ENCODE results near the gene FKRP. TPM values are rescaled to one million over a fixed set of nuclear protein-coding genes. Genes with fewer than 3 reads are reported as not detected.

Gene FKRP
- total and polyA plus RNA-seq, 8 donors: 6.0 to 76.3 (median 9.7) TPM

DNA sequence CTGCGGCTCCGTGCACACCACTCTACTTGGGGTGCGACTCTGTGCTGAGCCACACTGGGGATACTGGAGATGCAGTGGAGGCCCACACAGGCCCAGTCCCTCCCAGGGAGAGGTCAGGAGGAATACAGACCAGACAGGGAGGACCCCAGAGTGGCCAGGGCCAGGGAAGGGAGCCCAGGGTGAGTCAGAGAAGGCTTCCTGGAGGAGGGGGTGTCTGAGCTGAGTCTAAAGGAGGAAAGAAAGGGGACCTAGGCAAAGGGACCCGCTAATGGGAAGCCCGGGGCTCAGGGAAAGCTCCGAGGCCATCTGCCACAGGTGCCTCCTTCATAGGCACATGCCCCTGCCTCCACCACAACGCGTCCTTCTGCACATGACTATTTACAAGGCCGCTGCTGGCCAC, 15.7 kb upstream of the FKRP start:
- no peaks in the 10 kb centered on the region for H3K27me3 ChIP-seq
- no peaks in the 10 kb centered on the region for H3K9me3 ChIP-seq
- peaks cover 86 to 100% (median 99%) of the 10 kb centered on the region in 4 donors for H3K36me3 ChIP-seq
- H3K4me3 ChIP-seq: no peak overlapping the region
- H3K4me1 ChIP-seq: peaks cover 0 to 62% (median 24%) of the 10 kb centered on the region in 4 donors
- intact Hi-C loops (cut with DNase I; ENCODE audit: low total_unique reads): no loop called here
- no peak overlapping the region for H3K27ac ChIP-seq
- WGBS, 5 donors: 90 to 95% (median 92%) methylated on average over 8 to 9 of the region's 9 CpGs
- no peak for DNase-seq
- TF ChIP-seq POLR2AphosphoS5 (IDR thresholded peaks at IDR 0.05): no peak
- TF ChIP-seq EP300 (IDR thresholded peaks at IDR 0.05): no peak
- TF ChIP-seq POLR2A (IDR thresholded peaks at IDR 0.05): no peak
- no peak for TF ChIP-seq CTCF (IDR thresholded peaks at IDR 0.05)

- Histone ChIP-seq H3K4me1 (peaks cover 0 to 66% (median 24%) of the 10 kb centered on the region in 4 donors), H3K36me3 (peaks cover 85 to 100% (median 99%) of the 10 kb centered on the region in 4 donors), H3K27me3 (no peaks in the 10 kb centered on the region), H3K9me3 (no peaks in the 10 kb centered on the region), H3K27ac (peak overlapping the region in 1 of 5 donors; percentile 51), H3K4me3 (no peak overlapping the region)
- intact Hi-C loops (cut with DNase I; ENCODE audit: low total_unique reads): no loop called here
- TF ChIP-seq EP300 (IDR thresholded peaks at IDR 0.05): no peak
- TF ChIP-seq CTCF (IDR thresholded peaks at IDR 0.05): no peak
- no peak for TF ChIP-seq POLR2AphosphoS5 (IDR thresholded peaks at IDR 0.05)
- TF ChIP-seq POLR2A (IDR thresholded peaks at IDR 0.05): no peak
- WGBS, 5 donors: 89 to 97% (median 94%) methylated on average over 14 of the region's 14 CpGs
- no peak for DNase-seq
Observed at GRCh38 chr19:46730595-46730994, 15.3 kb upstream of the FKRP start.

- intact Hi-C loops (cut with DNase I; ENCODE audit: low total_unique reads): no loop called here
- H3K4me3 ChIP-seq: no peak overlapping the region
- H3K27me3 ChIP-seq: no peaks in the 10 kb centered on the region
- peak overlapping the region in 1 of 5 donors; percentile 51 for H3K27ac ChIP-seq
- H3K36me3 ChIP-seq: peaks cover 85 to 100% (median 99%) of the 10 kb centered on the region in 4 donors
- TF ChIP-seq EP300 (IDR thresholded peaks at IDR 0.05) (no peak), CTCF (IDR thresholded peaks at IDR 0.05) (no peak), POLR2AphosphoS5 (IDR thresholded peaks at IDR 0.05) (peak in 1 of 3 donors; percentile 12), POLR2A (IDR thresholded peaks at IDR 0.05) (no peak)
- H3K9me3 ChIP-seq: no peaks in the 10 kb centered on the region
- 51 to 67% (median 63%) methylated on average over 14 of the region's 14 CpGs for WGBS, 5 donors
- peaks cover 0 to 70% (median 24%) of the 10 kb centered on the region in 4 donors for H3K4me1 ChIP-seq
- DNase-seq: peak; percentile 46 to 69
Observed at GRCh38 chr19:46731007-46731501, 14.8 kb upstream of the FKRP start.

DNA sequence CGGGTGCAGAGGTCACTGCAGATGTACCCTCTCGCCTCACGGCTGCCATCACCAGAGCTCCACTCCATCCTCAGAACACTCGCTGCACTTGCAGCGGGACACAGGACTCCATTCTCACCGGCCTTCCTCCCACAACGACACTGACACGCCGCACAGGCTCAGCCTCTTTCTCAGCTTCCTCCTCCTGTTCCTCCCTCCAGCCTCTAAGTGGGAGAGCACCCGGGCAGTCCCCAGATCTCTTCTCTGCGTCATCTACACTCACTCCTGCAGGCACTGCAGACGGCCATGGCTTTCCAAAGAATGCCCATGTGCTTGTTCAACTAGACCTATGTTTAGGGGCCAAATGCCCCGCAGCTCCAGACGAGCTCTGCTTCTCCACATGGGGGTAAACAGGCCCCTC, 14.3 kb upstream of the FKRP start:
- no peak for DNase-seq
- Histone ChIP-seq H3K4me3 (no peak overlapping the region), H3K27ac (peak overlapping the region in 1 of 5 donors; percentile 51), H3K27me3 (no peaks in the 10 kb centered on the region), H3K4me1 (peaks cover 2 to 75% (median 25%) of the 10 kb centered on the region in 4 donors), H3K36me3 (peaks cover 81 to 100% (median 99%) of the 10 kb centered on the region in 4 donors), H3K9me3 (no peaks in the 10 kb centered on the region)
- 50 to 84% (median 74%) methylated on average over 12 to 14 of the region's 14 CpGs for WGBS, 5 donors
- intact Hi-C loops (cut with DNase I; ENCODE audit: low total_unique reads): no loop called here
- TF ChIP-seq POLR2AphosphoS5 (IDR thresholded peaks at IDR 0.05) (no peak), CTCF (IDR thresholded peaks at IDR 0.05) (no peak), POLR2A (IDR thresholded peaks at IDR 0.05) (no peak), EP300 (IDR thresholded peaks at IDR 0.05) (no peak)

Measured in stomach (tissue), 9 donors.